GM12878 (cell line): ENCODE results near the gene SNAPIN. TPM values are rescaled to one million over a fixed set of nuclear protein-coding genes. Genes with fewer than 3 reads are reported as not detected.

Experiments
- ATAC-seq: fragments of 200-7000 bp; cut with Tn5 transposase; 3 replicates; pipeline ENCODE4 v1.9.1; 2020; ENCODE audit warnings: mild to moderate bottlenecking, moderate library complexity
- BruUV-seq: library from RNA; stranded (reverse); fragments of 400-500 nt; replicated peaks from 2 replicates; lab custom pipeline; 2021; lab: Mats Ljungman, UMichigan
- CTCF ChIA-PET: fragments of 300-600 bp; sonication (Branson Sonifier 250); formaldehyde crosslinking; extraction: SDS; loops from one replicate; lab custom pipeline; 2021; ENCODE audit warnings: inconsistent platforms; lab: Yijun Ruan, JAX
- POLR2A ChIA-PET: fragments of 350-600 bp; formaldehyde crosslinking; extraction: SDS; loops from one replicate; lab custom pipeline; 2021; ENCODE audit warnings: inconsistent platforms; lab: Charles Lee
- RAD21 ChIA-PET: fragments of 300-600 bp; sonication (Branson Sonifier 250); formaldehyde crosslinking; loops from one replicate; lab custom pipeline; 2023; ENCODE audit warnings: antibody characterized with exemption; ENCODE audit not compliant: unreplicated experiment; lab: Charles Lee
- SMC1A ChIA-PET: fragments of 300-600 bp; sonication (Branson Sonifier 250); formaldehyde crosslinking; loops from one replicate; lab custom pipeline; 2023; ENCODE audit not compliant: unreplicated experiment, uncharacterized antibody; lab: Charles Lee
- DNase-seq: peaks from one replicate; pipeline ENCODE4 v3.0.0-alpha.2; 2011; ENCODE audit warnings: low read depth, low spot score
- FAIRE-seq: peaks from 3 replicates; lab custom pipeline; 2011; peaks lifted over from hg19 to GRCh38; lab: Jason Lieb, UNC
- H2AFZ ChIP-seq: 2 replicates; pipeline ENCODE4 v1.6.0; 2011; ENCODE audit warnings: low read depth, low read length, control low read depth; ENCODE audit not compliant: control insufficient read depth
- H3K27ac ChIP-seq: 2 replicates; pipeline ENCODE4 v1.5.1; 2011; ENCODE audit warnings: control low read depth; ENCODE audit not compliant: control insufficient read depth, insufficient read depth
- H3K27me3 ChIP-seq, 2 experiments: replicated peaks in 1 of 2; 2 replicates each; pipeline versions ENCODE4 v1.6.0 to v1.6.1; 2011; ENCODE audit warnings: low read length in 1 of 2; ENCODE audit not compliant: control insufficient read depth in 2 of 2, insufficient read depth in 2 of 2
- H3K36me3 ChIP-seq, 2 experiments: 2 replicates each; pipeline ENCODE4 v1.5.1; 2011; ENCODE audit warnings: low read length in 1 of 2; ENCODE audit not compliant: control insufficient read depth in 2 of 2, insufficient read depth in 2 of 2
- H3K4me1 ChIP-seq: 2 replicates; pipeline ENCODE4 v1.6.1; 2011; ENCODE audit warnings: mild to moderate bottlenecking, low read length, moderate library complexity, mixed read lengths; ENCODE audit not compliant: control insufficient read depth, insufficient read depth
- H3K4me2 ChIP-seq: 2 replicates; pipeline ENCODE4 v1.6.0; 2011; ENCODE audit warnings: control low read depth; ENCODE audit not compliant: control insufficient read depth, insufficient read depth
- H3K4me3 ChIP-seq: fragments of 200-600 bp; sonication (generic); 2 replicates; pipeline ENCODE4 v1.5.1; 2016
- H3K79me2 ChIP-seq: 2 replicates; pipeline ENCODE4 v1.6.0; 2011; ENCODE audit warnings: low read length; ENCODE audit not compliant: control insufficient read depth, insufficient read depth
- H3K9ac ChIP-seq: 2 replicates; pipeline ENCODE4 v1.8.0; 2011; ENCODE audit warnings: low read length, control low read depth, mixed read lengths; ENCODE audit not compliant: control insufficient read depth, insufficient read depth
- H3K9me3 ChIP-seq: replicated peaks from 3 replicates; pipeline ENCODE4 v1.5.1; 2011; ENCODE audit warnings: mild to moderate bottlenecking, low read length; ENCODE audit not compliant: control insufficient read depth, insufficient read depth
- H4K20me1 ChIP-seq: 2 replicates; pipeline ENCODE4 v1.6.0; 2011; ENCODE audit not compliant: control insufficient read depth, insufficient read depth
- ATF2 ChIP-seq: IDR thresholded peaks from 2 replicates; pipeline ENCODE4 v1.6.1; 2012; ENCODE audit warnings: low read length, inconsistent platforms
- CBFB ChIP-seq: IDR thresholded peaks from 2 replicates; pipeline ENCODE4 v1.6.1; 2016; ENCODE audit warnings: antibody characterized with exemption, low read depth
- ESRRA ChIP-seq: IDR thresholded peaks from 2 replicates; pipeline ENCODE4 v1.6.1; 2012; ENCODE audit warnings: mild to moderate bottlenecking, low read length, improper control_type of control experiment
- JUNB ChIP-seq: IDR thresholded peaks from 2 replicates; pipeline ENCODE4 v1.6.1; 2016; ENCODE audit warnings: antibody characterized with exemption, mild to moderate bottlenecking
- MEF2A ChIP-seq: IDR thresholded peaks from 2 replicates; pipeline ENCODE4 v1.6.1; 2011; ENCODE audit warnings: low read depth, mild to moderate bottlenecking, low read length, moderate library complexity; ENCODE audit not compliant: insufficient read depth
- SPI1 ChIP-seq: IDR thresholded peaks from 2 replicates; pipeline ENCODE4 v1.6.1; 2011; ENCODE audit warnings: low read depth, mild to moderate bottlenecking, low read length, moderate library complexity, borderline replicate concordance; ENCODE audit not compliant: insufficient read depth
- WGBS: methylation state at CpG from one replicate; pipeline ENCODE4 v1.1.6; 2016; ENCODE audit warnings: low lambda C conversion rate; ENCODE audit not compliant: insufficient replicate concordance, insufficient coverage; ENCODE audit errors: missing lambda C conversion rate; 5-methylcytosine and 5-hydroxymethylcytosine counted together
- in situ Hi-C: fragments of 300-500 bp; cut with MboI; formaldehyde crosslinking; loops from 9 replicates; pipeline ENCODE4 v1.14.3; 2018; ENCODE audit warnings: mixed read lengths
- intact Hi-C: fragments of 100-400 bp; cut with micrococcal nuclease; formaldehyde crosslinking; loops from one replicate; pipeline ENCODE4 v1.14.2; 2022; ENCODE audit not compliant: unreplicated experiment
- polyA plus RNA-seq, 11 experiments: library from polyadenylated mRNA; depleted of rRNA in 4 of 11; unstranded in 6 of 11; stranded (reverse) in 5 of 11; fragments of >200 nt; fragmentation: Nextera tagmentation in 4 of 11; fragmentation: Illumina TruSeq in 1 of 11; extraction: Ambion mirVana in 4 of 11; extraction: Trizol in 1 of 11; gene quantifications; 1 replicate in 1 of 11; 2 replicates in 10 of 11; pipeline versions ENCODE4 v1.2.1 to v1.2.3, GENCODE V29; 2011 to 2016; ENCODE audit warnings: inconsistent platforms in 2 of 11, missing spikeins in 2 of 11, low read depth in 1 of 11
- total RNA-seq, 4 experiments: library from RNA; depleted of rRNA in 3 of 4; stranded (reverse); fragments of >200 nt in 3 of 4; fragmentation: Illumina TruSeq in 1 of 4; extraction: Trizol in 1 of 4; gene quantifications; 2 replicates each; pipeline versions ENCODE4 v1.2.1 to v1.2.3, GENCODE V29; 2013 to 2021

SNAPIN gene
- total and polyA plus RNA-seq, 10 of the 15 experiments (the other 5 are each of a cell fraction or from before 2014, with no cell fraction given), result 12.4 to 78.1 (median 38.6) TPM

GRCh38 chr1:153688276-153688675 lies 29.8 kb downstream of the SNAPIN start:
- Histone ChIP-seq H4K20me1 (no peaks in the 10 kb centered on the region), H3K9ac (no peak overlapping the region), H3K27ac (no peak overlapping the region), H3K36me3 (no peaks in the 10 kb centered on the region), H3K4me1 (no peaks in the 10 kb centered on the region), H3K9me3 (no peaks in the 10 kb centered on the region), H3K27me3 (peaks cover 0 to 2% of the 10 kb centered on the region in 2 experiments; a peak in 2 of 4 replicates), H3K4me2 (no peak overlapping the region), H2AFZ (no peak overlapping the region), H3K79me2 (no peaks in the 10 kb centered on the region), H3K4me3 (no peak overlapping the region)
- no TSS peak for BruUV-seq
- DNase-seq (no peak), ATAC-seq (no peak), FAIRE-seq (no peak)
- ChIA-PET RAD21 (interaction anchor here (0.6 to 1.1 kb wide), 2 partner anchors 238 to 298 kb away, joined by 3 to 4 read pairs; partner anchors contain the start of gene RAB13), POLR2A (no interaction called here), SMC1A (no interaction called here), CTCF (interaction anchor here (1.4 kb wide), 1 partner anchor 298 kb away, joined by 4 read pairs; the partner anchor contains the start of gene RAB13)
- 55% methylated on average over 7 of the region's 7 CpGs for WGBS
- in situ Hi-C loops (no loop called here), intact Hi-C loops (no loop called here)
- no peak for TF ChIP-seq CBFB
- TF ChIP-seq MEF2A, result no peak
- TF ChIP-seq ESRRA, result no peak
- no peak for TF ChIP-seq JUNB
- no peak for TF ChIP-seq SPI1
- no peak for TF ChIP-seq ATF2
